Glutamatergic neuron (in vitro differentiated cells): Measurements from ENCODE around the gene ECE1. TPM values are rescaled to one million over a fixed set of nuclear protein-coding genes. Genes with fewer than 3 reads are reported as not detected.
A peak's percentile ranks its signal among the peaks of the same experiment; 100 is the strongest.

Experiments
- DNase-seq: peaks from one replicate; pipeline ENCODE4 v3.0.0; 2022
- H3K27ac Mint-ChIP-seq: one replicate; pipeline ENCODE4 v1.8.0; 2020; ENCODE audit warnings: mild to moderate bottlenecking, mixed read lengths, inconsistent platforms; ENCODE audit not compliant: unreplicated experiment
- H3K27me3 Mint-ChIP-seq: one replicate; pipeline ENCODE4 v1.8.0; 2020; ENCODE audit warnings: mild to moderate bottlenecking, moderate library complexity, mixed read lengths, inconsistent platforms; ENCODE audit not compliant: unreplicated experiment
- H3K36me3 Mint-ChIP-seq: one replicate; pipeline ENCODE4 v1.8.0; 2020; ENCODE audit warnings: mild to moderate bottlenecking, mixed read lengths, inconsistent platforms; ENCODE audit not compliant: unreplicated experiment
- H3K4me1 Mint-ChIP-seq: one replicate; pipeline ENCODE4 v1.8.0; 2020; ENCODE audit warnings: mild to moderate bottlenecking, low read depth, mixed read lengths, inconsistent platforms; ENCODE audit not compliant: unreplicated experiment
- H3K4me3 Mint-ChIP-seq: one replicate; pipeline ENCODE4 v1.8.0; 2020; ENCODE audit warnings: mild to moderate bottlenecking, mixed read lengths, inconsistent platforms; ENCODE audit not compliant: unreplicated experiment
- H3K9me3 Mint-ChIP-seq: one replicate; pipeline ENCODE4 v1.8.0; 2020; ENCODE audit warnings: mild to moderate bottlenecking, moderate library complexity, mixed read lengths, inconsistent platforms; ENCODE audit not compliant: unreplicated experiment
- CTCF ChIP-seq: fragments of 200-600 bp; sonication (generic); IDR thresholded peaks from one replicate; pipeline ENCODE4 v1.5.0; 2021; ENCODE audit not compliant: partially characterized antibody, unreplicated experiment
- total RNA-seq: library from RNA; stranded (reverse); fragmentation: NEBNext Ultra II Directional; extraction: Animal tissue kit (Norgen Biotek cat#: 25700); gene quantifications from one replicate; pipeline ENCODE4 v1.2.1, GENCODE V29; 2021; ENCODE audit not compliant: unreplicated experiment

The ECE1 gene
- total RNA-seq, 1 donor from 2014 or later = 36.1 TPM

GRCh38 chr1:21337454-21337927 is 47.2 kb upstream of the ECE1 start:
- Mint-ChIP-seq H3K9me3 (peaks cover 1% of the 10 kb centered on the region), H3K27me3 (peaks cover 1% of the 10 kb centered on the region), H3K27ac (no peak overlapping the region), H3K36me3 (no peaks in the 10 kb centered on the region), H3K4me1 (peaks cover 19% of the 10 kb centered on the region), H3K4me3 (no peak overlapping the region)
- TF ChIP-seq CTCF = no peak
- no peak for DNase-seq

- Mint-ChIP-seq H3K27ac (peak overlapping the region; percentile 38), H3K9me3 (peaks cover 1% of the 10 kb centered on the region), H3K36me3 (no peaks in the 10 kb centered on the region), H3K4me1 (peaks cover 17% of the 10 kb centered on the region), H3K27me3 (peaks cover 1% of the 10 kb centered on the region), H3K4me3 (no peak overlapping the region)
- DNase-seq = no peak
- no peak for TF ChIP-seq CTCF
Observed at GRCh38 chr1:21337010-21337437, 46.8 kb upstream of the ECE1 start.

- Mint-ChIP-seq H3K9me3 (peaks cover 1% of the 10 kb centered on the region), H3K36me3 (no peaks in the 10 kb centered on the region), H3K4me3 (no peak overlapping the region), H3K4me1 (peaks cover 19% of the 10 kb centered on the region), H3K27ac (no peak overlapping the region), H3K27me3 (peaks cover 1% of the 10 kb centered on the region)
- TF ChIP-seq CTCF = no peak
- DNase-seq = no peak
Observed at GRCh38 chr1:21335750-21336224, 45.5 kb upstream of the ECE1 start.

GRCh38 chr1:21335088-21335691 is 44.9 kb upstream of the ECE1 start:
- Mint-ChIP-seq H3K27ac (peak overlapping the region; percentile 68), H3K9me3 (peaks cover 1% of the 10 kb centered on the region), H3K36me3 (no peaks in the 10 kb centered on the region), H3K27me3 (peaks cover 1% of the 10 kb centered on the region), H3K4me3 (no peak overlapping the region), H3K4me1 (peaks cover 22% of the 10 kb centered on the region)
- DNase-seq = no peak
- TF ChIP-seq CTCF = no peak
